Measurements from ENCODE around the gene SERPINB5.

GRCh38 chr18:63508596-63508995 lies 31.8 kb downstream of the SERPINB5 start:
- TF ChIP-seq POLR2A (IDR thresholded peaks at IDR 0.05; ENCODE audit: extremely low read depth, insufficient read length), result no peak
- no peak for TF ChIP-seq CTCF (IDR thresholded peaks at IDR 0.05; ENCODE audit: low read depth, low read length)
- no peak for TF ChIP-seq MAX (IDR thresholded peaks at IDR 0.05; ENCODE audit: low read depth, low read length)
- no peak for TF ChIP-seq MYC (IDR thresholded peaks at IDR 0.05; ENCODE audit: low read depth, low read length)
